Lung (tissue), 12 donors: ENCODE results near the gene MRM3. TPM values are rescaled to one million over a fixed set of nuclear protein-coding genes. Genes with fewer than 3 reads are reported as not detected.

Experiments used
- ATAC-seq: fragments of 200-7000 bp; cut with Tn5 transposase; one replicate; pipeline ENCODE4 v1.9.1; 2020; ENCODE audit warnings: moderate number of reproducible peaks; ENCODE audit not compliant: insufficient read depth, low FRiP score
- DNase-seq, 3 donors: peaks; one replicate each; pipeline ENCODE4 v3.0.0-alpha.2; 2013 to 2017
- H3K27ac ChIP-seq, 2 donors: one replicate each; pipeline ENCODE4 v1.5.1; 2013; ENCODE audit warnings: mild to moderate bottlenecking in 2 of 2, moderate library complexity in 2 of 2, control low read depth in 1 of 2, inconsistent platforms in 1 of 2, low read depth in 1 of 2, low read length in 1 of 2
- H3K27me3 ChIP-seq, 3 donors: one replicate each; pipeline ENCODE4 v1.5.1; 2013; ENCODE audit warnings: low read length in 2 of 3; ENCODE audit not compliant: control insufficient read depth in 3 of 3, insufficient read depth in 3 of 3
- H3K36me3 ChIP-seq, 4 donors: one replicate each; pipeline ENCODE4 v1.5.1; 2013; ENCODE audit warnings: low read length in 4 of 4, mild to moderate bottlenecking in 1 of 4, moderate library complexity in 1 of 4; ENCODE audit not compliant: control insufficient read depth in 4 of 4, insufficient read depth in 4 of 4
- H3K4me1 ChIP-seq, 5 donors: one replicate each; pipeline ENCODE4 v1.5.1; 2013; ENCODE audit warnings: low read length in 5 of 5, mild to moderate bottlenecking in 2 of 5, moderate library complexity in 1 of 5; ENCODE audit not compliant: control insufficient read depth in 5 of 5, insufficient read depth in 5 of 5
- H3K4me3 ChIP-seq: one replicate; pipeline ENCODE4 v1.5.1; 2013; ENCODE audit warnings: mild to moderate bottlenecking, control low read depth, moderate library complexity
- H3K9ac ChIP-seq, 2 donors: one replicate each; pipeline ENCODE4 v1.5.1; 2013; ENCODE audit warnings: low read length in 2 of 2, control low read depth in 1 of 2; ENCODE audit not compliant: insufficient read depth in 1 of 2
- H3K9me3 ChIP-seq, 4 donors: one replicate each; pipeline ENCODE4 v1.5.1; 2013; ENCODE audit warnings: low read length in 3 of 4, mild to moderate bottlenecking in 1 of 4, moderate library complexity in 1 of 4; ENCODE audit not compliant: control insufficient read depth in 4 of 4, insufficient read depth in 3 of 4
- WGBS, 2 donors: extraction: QIAGEN DNeasy Blood & Tissue Kit; methylation state at CpG; one replicate each; pipeline ENCODE4 v1.1.7; 2013; 5-methylcytosine and 5-hydroxymethylcytosine counted together
- polyA plus RNA-seq, 2 donors: library from polyadenylated mRNA; stranded (reverse); fragments of 200-250 nt; gene quantifications; one replicate each; pipeline ENCODE4 v1.2.1, GENCODE V29; 2013
- total RNA-seq, 2 donors: library from RNA; depleted of rRNA in 1 of 2; stranded (reverse); fragments of >200 nt in 1 of 2; gene quantifications; one replicate each; pipeline ENCODE4 v1.2.1, GENCODE V29; 2014 to 2021
- TF ChIP-seq, protein P1 (sequence below): IDR thresholded peaks from 2 replicates; pipeline ENCODE4 v1.5.1; 2012; ENCODE audit warnings: mild to moderate bottlenecking; ENCODE audit errors: control extremely low read depth, extremely low read depth
- donor health status: control.
- donor health status: control.
- donor health status: Bipolar disorder and iron deficiency.
- donor health status: healthy.
- donor health status: DM: yes; HTN: yes; CAD: no.

MRM3 gene
- total and polyA plus RNA-seq, 4 donors = 10.4 to 16.3 (median 13.1) TPM

DNA sequence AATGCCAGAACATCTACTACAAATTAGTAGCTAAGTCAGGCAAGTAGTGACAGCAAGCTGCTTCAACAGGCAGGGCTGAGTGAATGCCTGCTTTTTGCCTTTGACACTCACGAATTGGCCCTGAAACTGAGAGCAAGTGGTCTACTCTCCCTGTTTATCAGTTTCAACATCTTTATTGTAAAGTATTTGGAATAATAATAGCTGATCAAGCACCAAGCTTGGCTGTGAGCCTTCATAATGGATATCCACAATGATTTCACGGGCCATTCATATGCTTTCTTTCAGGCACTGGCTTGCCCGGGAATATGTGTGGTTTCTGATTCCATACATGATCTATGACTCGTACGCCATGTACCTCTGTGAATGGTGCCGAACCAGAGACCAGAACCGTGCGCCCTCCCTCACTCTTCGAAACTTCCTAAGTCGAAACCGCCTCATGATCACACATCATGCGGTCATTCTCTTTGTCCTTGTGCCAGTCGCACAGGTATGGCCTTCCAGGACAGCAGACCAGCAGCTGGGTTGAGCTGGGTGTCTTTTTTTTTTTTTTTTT lies 44.5 kb upstream of the MRM3 start:
- H3K27ac ChIP-seq = no peak overlapping the region
- H3K27me3 ChIP-seq = no peaks in the 10 kb centered on the region
- WGBS, 2 donors = 94 to 96% methylated on average over 13 of the region's 13 CpGs
- peaks cover 0 to 9% (median 4%) of the 10 kb centered on the region in 5 donors for H3K4me1 ChIP-seq
- no peak overlapping the region for H3K9ac ChIP-seq
- ATAC-seq (no peak), DNase-seq (no peak)
- H3K4me3 ChIP-seq = no peak overlapping the region
- TF ChIP-seq, protein P1, sequence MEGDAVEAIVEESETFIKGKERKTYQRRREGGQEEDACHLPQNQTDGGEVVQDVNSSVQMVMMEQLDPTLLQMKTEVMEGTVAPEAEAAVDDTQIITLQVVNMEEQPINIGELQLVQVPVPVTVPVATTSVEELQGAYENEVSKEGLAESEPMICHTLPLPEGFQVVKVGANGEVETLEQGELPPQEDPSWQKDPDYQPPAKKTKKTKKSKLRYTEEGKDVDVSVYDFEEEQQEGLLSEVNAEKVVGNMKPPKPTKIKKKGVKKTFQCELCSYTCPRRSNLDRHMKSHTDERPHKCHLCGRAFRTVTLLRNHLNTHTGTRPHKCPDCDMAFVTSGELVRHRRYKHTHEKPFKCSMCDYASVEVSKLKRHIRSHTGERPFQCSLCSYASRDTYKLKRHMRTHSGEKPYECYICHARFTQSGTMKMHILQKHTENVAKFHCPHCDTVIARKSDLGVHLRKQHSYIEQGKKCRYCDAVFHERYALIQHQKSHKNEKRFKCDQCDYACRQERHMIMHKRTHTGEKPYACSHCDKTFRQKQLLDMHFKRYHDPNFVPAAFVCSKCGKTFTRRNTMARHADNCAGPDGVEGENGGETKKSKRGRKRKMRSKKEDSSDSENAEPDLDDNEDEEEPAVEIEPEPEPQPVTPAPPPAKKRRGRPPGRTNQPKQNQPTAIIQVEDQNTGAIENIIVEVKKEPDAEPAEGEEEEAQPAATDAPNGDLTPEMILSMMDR = no peak
- peaks cover 0 to 23% (median 22%) of the 10 kb centered on the region in 4 donors for H3K36me3 ChIP-seq
- no peaks in the 10 kb centered on the region for H3K9me3 ChIP-seq

DNA sequence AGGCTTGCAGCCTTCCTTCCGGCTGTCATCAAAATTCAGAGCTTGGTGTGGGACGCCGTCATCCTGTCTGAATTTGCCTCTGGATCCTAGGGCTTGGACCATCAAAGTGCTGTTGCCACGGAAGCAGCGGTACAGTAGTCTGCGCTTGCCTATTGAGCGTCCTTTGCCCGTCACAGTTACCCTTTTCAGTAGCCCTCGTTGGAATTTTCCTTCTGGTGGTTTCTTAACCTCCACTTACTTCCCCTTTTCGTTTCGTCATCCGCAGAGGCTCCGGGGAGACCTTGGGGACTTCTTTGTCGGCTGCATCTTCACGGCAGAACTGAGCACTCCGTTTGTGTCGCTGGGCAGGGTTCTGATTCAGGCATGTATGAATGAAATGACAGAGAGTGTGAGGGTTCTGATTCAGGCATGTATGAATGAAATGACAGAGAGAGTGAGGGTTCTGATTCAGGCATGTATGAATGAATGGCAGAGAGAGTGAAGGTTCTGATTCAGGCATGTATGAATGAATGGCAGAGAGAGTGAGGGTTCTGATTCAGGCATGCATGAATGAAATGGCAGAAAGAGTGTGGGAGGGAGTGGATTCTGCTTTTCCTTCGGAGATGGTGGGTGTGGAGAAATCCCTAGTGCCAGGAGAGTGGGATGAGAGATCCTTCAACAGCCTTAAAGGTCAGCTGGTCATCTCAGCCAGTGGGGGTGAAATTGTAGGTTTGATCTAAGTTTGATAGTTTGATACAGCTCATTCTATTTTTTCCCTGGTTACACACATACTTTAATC lies 41.7 kb upstream of the MRM3 start:
- peak overlapping the region in 1 of 2 donors; percentile 15 for H3K27ac ChIP-seq
- no peaks in the 10 kb centered on the region for H3K9me3 ChIP-seq
- ATAC-seq (peak; percentile 62), DNase-seq (no peak)
- H3K36me3 ChIP-seq = peaks cover 0 to 40% (median 37%) of the 10 kb centered on the region in 4 donors
- H3K9ac ChIP-seq = no peak overlapping the region
- no peaks in the 10 kb centered on the region for H3K27me3 ChIP-seq
- H3K4me1 ChIP-seq = peaks cover 0 to 2% (median 0%) of the 10 kb centered on the region in 5 donors
- TF ChIP-seq, protein P1 = no peak
- 35 to 68% methylated on average over 18 of the region's 18 CpGs for WGBS, 2 donors
- H3K4me3 ChIP-seq = no peak overlapping the region

DNA sequence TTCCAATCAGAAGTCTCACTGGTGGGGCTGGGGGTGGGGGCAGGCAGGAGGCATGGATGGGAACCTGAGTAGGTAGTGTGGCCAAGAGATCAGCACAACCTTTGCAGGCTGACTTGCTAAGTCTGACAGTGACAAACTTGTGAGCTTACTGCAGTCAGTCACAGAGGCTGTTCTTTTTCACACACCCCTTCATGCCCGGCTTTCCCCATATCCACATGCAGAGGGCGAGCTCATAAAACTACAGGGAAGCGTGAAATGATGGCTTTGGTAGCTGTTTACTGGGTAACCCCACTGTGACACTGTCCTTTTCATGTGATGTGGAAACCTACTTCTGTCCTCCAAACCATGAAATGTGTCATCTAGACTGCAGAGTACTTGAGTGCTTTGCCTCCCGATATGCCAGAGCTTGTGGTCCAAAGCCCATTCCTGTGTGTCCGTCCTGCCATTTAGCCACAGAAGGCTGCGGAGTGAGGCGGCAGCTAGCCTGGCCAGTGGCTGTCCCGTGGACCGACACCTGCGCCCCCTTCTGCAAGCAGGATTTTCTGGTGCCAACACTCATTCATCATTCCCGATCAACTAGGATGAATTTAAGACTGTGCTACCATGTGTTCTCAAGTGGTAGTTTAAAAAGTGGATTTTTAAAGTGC lies 39.9 kb upstream of the MRM3 start:
- Histone ChIP-seq H3K4me1 (peaks cover 0 to 1% (median 0%) of the 10 kb centered on the region in 5 donors), H3K36me3 (peaks cover 0 to 54% (median 51%) of the 10 kb centered on the region in 4 donors), H3K27me3 (no peaks in the 10 kb centered on the region), H3K9me3 (no peaks in the 10 kb centered on the region), H3K4me3 (no peak overlapping the region), H3K9ac (no peak overlapping the region), H3K27ac (no peak overlapping the region)
- WGBS, 2 donors = 91 to 92% methylated on average over 11 of the region's 11 CpGs
- ATAC-seq = no peak
- DNase-seq = no peak
- TF ChIP-seq, protein P1 = no peak
